Stimulated activated naive CD8-positive, alpha-beta T cell treated with anti-CD3 and anti-CD28 coated beads, Interleukin-15, amount 100 ng/mL, for 72 hours (primary cell): ENCODE measurements around the gene TTBK2.

ENCODE experiments used
- ATAC-seq: fragments of 150-1000 bp; cut with Tn5 transposase; 2 replicates; pipeline ENCODE4 v1.10.0; 2021; ENCODE audit warnings: mild to moderate bottlenecking, moderate library complexity
- DNase-seq, 2 donors: peaks; one replicate each; pipeline ENCODE4 v3.0.0; 2021 to 2022
- H3K27ac Mint-ChIP-seq, 2 donors: one replicate each; pipeline ENCODE4 v1.8.0; 2022; ENCODE audit warnings: mild to moderate bottlenecking in 2 of 2, mixed read lengths in 2 of 2, moderate library complexity in 2 of 2
- H3K27me3 Mint-ChIP-seq: one replicate; pipeline ENCODE4 v1.8.0; 2022; ENCODE audit warnings: mixed read lengths
- H3K4me1 Mint-ChIP-seq: one replicate; pipeline ENCODE4 v1.8.0; 2022; ENCODE audit warnings: mild to moderate bottlenecking, mixed read lengths
- H3K4me3 Mint-ChIP-seq, 2 donors: one replicate each; pipeline ENCODE4 v1.8.0; 2022; ENCODE audit warnings: mild to moderate bottlenecking in 2 of 2, mixed read lengths in 2 of 2, moderate library complexity in 1 of 2
- H3K9me3 Mint-ChIP-seq, 2 donors: one replicate each; pipeline ENCODE4 v1.8.0; 2022; ENCODE audit warnings: mixed read lengths in 2 of 2

Gene TTBK2

DNA sequence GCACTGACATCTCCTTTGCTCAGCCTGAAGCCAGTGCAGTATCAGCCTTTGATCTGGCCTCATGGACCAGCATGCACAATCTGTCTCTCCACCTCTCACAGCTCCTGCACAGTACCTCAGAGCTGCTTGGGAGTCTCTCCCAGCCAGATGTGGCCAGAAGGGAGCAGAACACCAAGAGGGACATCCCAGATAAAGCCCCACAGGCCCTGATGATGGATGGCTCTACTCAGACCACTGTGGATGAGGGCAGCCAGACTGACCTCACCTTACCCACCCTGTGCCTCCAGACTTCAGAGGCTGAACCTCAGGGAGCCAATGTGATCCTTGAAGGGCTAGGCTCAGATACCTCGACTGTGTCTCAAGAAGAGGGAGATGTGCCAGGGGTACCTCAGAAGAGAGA, 228.0 kb downstream of the TTBK2 start:
- ATAC-seq (no peak), DNase-seq (no peak)
- Mint-ChIP-seq H3K27me3 (no peaks in the 10 kb centered on the region), H3K4me3 (no peak overlapping the region), H3K4me1 (peaks cover 18% of the 10 kb centered on the region), H3K9me3 (no peaks in the 10 kb centered on the region), H3K27ac (no peak overlapping the region)

DNA sequence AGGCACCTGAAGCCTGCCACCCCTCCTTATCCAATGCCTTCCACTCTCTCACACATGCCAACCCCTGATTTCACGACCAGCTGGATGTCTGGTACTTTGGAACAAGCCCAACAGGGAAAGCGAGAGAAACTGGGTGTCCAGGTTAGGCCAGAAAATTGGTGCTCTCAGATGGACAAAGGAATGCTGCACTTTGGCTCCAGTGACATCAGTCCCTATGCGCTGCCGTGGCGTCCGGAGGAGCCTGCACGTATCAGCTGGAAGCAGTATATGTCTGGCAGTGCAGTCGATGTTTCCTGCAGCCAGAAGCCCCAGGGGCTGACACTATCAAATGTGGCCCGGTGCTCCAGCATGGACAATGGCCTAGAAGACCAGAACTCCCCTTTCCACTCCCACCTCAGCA, 228.8 kb downstream of the TTBK2 start:
- H3K27ac Mint-ChIP-seq: peak overlapping the region in 1 of 2 donors; percentile 81
- ATAC-seq: no peak
- H3K9me3 Mint-ChIP-seq: no peaks in the 10 kb centered on the region
- no peak for DNase-seq
- H3K4me1 Mint-ChIP-seq: peaks cover 18% of the 10 kb centered on the region
- no peaks in the 10 kb centered on the region for H3K27me3 Mint-ChIP-seq
- H3K4me3 Mint-ChIP-seq: no peak overlapping the region

DNA sequence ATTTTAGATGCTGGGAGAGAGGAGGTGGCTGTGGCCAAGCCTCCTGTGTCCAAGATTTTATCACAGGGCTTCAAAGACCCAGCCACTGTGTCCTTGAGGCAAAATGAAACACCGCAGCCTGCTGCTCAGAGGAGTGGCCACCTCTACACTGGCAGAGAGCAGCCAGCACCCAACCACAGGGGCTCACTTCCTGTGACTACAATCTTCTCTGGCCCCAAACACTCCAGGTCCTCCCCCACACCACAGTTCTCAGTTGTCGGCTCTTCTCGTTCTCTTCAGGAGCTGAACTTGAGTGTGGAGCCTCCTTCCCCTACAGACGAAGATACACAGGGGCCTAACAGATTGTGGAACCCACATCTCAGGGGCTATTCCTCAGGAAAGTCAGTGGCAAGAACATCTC, 229.3 kb downstream of the TTBK2 start:
- DNase-seq: no peak
- no peak overlapping the region for H3K27ac Mint-ChIP-seq
- no peak overlapping the region for H3K4me3 Mint-ChIP-seq
- H3K4me1 Mint-ChIP-seq: peaks cover 18% of the 10 kb centered on the region
- H3K9me3 Mint-ChIP-seq: no peaks in the 10 kb centered on the region
- H3K27me3 Mint-ChIP-seq: no peaks in the 10 kb centered on the region
- peak; percentile 86 for ATAC-seq
